Measurements from ENCODE around the gene CWF19L1. TPM values are rescaled to one million over a fixed set of nuclear protein-coding genes. Genes with fewer than 3 reads are reported as not detected.

CWF19L1 gene
- total and polyA plus RNA-seq, 2 of the 13 experiments (the other 11 are each of a cell fraction or from before 2014, with no cell fraction given), result 13.6 to 42.1 TPM

DNA sequence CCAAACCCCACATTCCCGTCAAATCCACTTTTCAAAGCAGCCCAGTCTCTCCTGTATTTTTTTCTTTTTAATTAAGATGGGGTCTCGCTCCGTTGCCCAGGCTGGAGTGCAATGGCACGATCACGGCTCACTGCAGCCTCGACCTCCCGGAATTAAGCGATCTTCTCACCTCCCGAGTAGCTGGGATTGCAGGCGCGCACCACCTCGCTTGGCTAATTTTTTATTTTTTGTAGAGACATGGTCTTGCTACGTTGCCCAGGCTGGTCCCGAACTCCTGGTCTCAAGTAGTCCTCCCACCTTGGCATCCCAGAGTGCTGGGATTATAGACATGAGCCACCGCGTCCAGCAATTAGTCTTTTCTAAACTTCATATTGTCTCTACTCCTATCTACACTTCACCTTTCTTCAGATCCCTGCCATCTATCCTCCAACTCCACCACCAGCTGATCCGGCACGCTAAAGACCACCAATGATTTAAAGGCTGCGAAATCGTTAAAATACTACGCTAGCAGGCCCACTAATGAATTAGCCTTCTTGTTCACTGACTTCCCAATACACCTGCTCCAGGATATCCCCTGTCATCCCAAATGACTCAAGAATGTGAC, 37.5 kb downstream of the CWF19L1 start:
- Histone ChIP-seq H3K9ac (ENCODE audit: insufficient read depth, low read depth, low read length) (peak overlapping the region; percentile 80), H2AFZ (ENCODE audit: low read length) (no peak overlapping the region), H3K4me2 (ENCODE audit: low read depth, low read length) (peak overlapping the region; percentile 75), H3K9me3 (ENCODE audit: low read length) (no peaks in the 10 kb centered on the region), H3K79me2 (ENCODE audit: insufficient read depth, low read length) (peaks cover 27% of the 10 kb centered on the region), H3K4me1 (ENCODE audit: insufficient read depth, low read length) (peaks cover 29% of the 10 kb centered on the region), H3K4me3 (replicated peaks in 1 of 3; ENCODE audit: insufficient read depth in 1 of 3, low read depth in 2 of 3, low read length in 3 of 3) (peak overlapping the region; percentile 66 to 93 (median 88)), H4K20me1 (ENCODE audit: insufficient read depth, low read length) (no peaks in the 10 kb centered on the region), H3K27ac (ENCODE audit: extremely low read length, insufficient read depth, low read length) (peak overlapping the region; percentile 69), H3K36me3 (replicated peaks in 1 of 2; ENCODE audit: control insufficient read depth in 1 of 2, insufficient read depth in 2 of 2, low read length in 2 of 2) (peaks cover 2 to 21% of the 10 kb centered on the region in 2 experiments), H3K27me3 (ENCODE audit: control insufficient read depth in 1 of 2, insufficient read depth in 2 of 2, low read length in 2 of 2) (peaks cover 0 to 6% of the 10 kb centered on the region in 2 experiments; a peak in 1 of 5 replicates)
- intact Hi-C loops (cut with micrococcal nuclease; ENCODE audit: unreplicated experiment) (no loop called here), in situ Hi-C loops (cut with HindIII; ENCODE audit: extremely low pct_ligation_motif_present, low pct_unique_long_range_greater_than_20kb) (no loop called here)
- FAIRE-seq (no peak), ATAC-seq (no peak), DNase-seq (ENCODE audit: low spot score) (no peak)
- BruUV-seq (replicated peaks), result TSS peak; percentile 90
- ChIA-PET POLR2A (no interaction called here), CTCF (ENCODE audit: low intra/inter-chr PET ratio, low total read pairs) (no interaction called here)
- 50% methylated on average over 21 of the region's 21 CpGs for WGBS (ENCODE audit: low lambda C conversion rate)
- TF ChIP-seq, protein P1, sequence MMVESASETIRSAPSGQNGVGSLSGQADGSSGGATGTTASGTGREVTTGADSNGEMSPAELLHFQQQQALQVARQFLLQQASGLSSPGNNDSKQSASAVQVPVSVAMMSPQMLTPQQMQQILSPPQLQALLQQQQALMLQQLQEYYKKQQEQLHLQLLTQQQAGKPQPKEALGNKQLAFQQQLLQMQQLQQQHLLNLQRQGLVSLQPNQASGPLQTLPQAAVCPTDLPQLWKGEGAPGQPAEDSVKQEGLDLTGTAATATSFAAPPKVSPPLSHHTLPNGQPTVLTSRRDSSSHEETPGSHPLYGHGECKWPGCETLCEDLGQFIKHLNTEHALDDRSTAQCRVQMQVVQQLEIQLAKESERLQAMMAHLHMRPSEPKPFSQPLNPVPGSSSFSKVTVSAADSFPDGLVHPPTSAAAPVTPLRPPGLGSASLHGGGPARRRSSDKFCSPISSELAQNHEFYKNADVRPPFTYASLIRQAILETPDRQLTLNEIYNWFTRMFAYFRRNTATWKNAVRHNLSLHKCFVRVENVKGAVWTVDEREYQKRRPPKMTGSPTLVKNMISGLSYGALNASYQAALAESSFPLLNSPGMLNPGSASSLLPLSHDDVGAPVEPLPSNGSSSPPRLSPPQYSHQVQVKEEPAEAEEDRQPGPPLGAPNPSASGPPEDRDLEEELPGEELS (CRISPR knock-in tag; IDR thresholded peaks at IDR 0.05), result no peak
- no peak for TF ChIP-seq ZNF550 (CRISPR knock-in tag; IDR thresholded peaks at IDR 0.05; ENCODE audit: borderline replicate concordance)
- no peak for TF ChIP-seq ZNF234 (CRISPR knock-in tag; conservative IDR thresholded peaks at IDR 0.05)
- no peak for TF ChIP-seq ZFP1 (CRISPR knock-in tag; IDR thresholded peaks at IDR 0.05)
- no peak for TF ChIP-seq KLF15 (CRISPR knock-in tag; IDR thresholded peaks at IDR 0.05; ENCODE audit: borderline replicate concordance)
- TF ChIP-seq TOPORS (CRISPR knock-in tag; IDR thresholded peaks at IDR 0.05), result no peak
- TF ChIP-seq, protein P2, sequence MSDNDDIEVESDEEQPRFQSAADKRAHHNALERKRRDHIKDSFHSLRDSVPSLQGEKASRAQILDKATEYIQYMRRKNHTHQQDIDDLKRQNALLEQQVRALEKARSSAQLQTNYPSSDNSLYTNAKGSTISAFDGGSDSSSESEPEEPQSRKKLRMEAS (IDR thresholded peaks at IDR 0.05), result 0 out of 2 replicates have a peak, but pooled peaks have one; percentile 0
- TF ChIP-seq SP140L (CRISPR knock-in tag; IDR thresholded peaks at IDR 0.05; ENCODE audit: borderline replicate concordance), result no peak
- TF ChIP-seq SCMH1 (CRISPR knock-in tag; IDR thresholded peaks at IDR 0.05; ENCODE audit: borderline replicate concordance), result no peak
- TF ChIP-seq KDM5A (IDR thresholded peaks at IDR 0.05; ENCODE audit: borderline replicate concordance, low read length), result peak; percentile 73
- TF ChIP-seq TMF1 (CRISPR knock-in tag; IDR thresholded peaks at IDR 0.05; ENCODE audit: low read depth), result no peak
- TF ChIP-seq, protein P3, sequence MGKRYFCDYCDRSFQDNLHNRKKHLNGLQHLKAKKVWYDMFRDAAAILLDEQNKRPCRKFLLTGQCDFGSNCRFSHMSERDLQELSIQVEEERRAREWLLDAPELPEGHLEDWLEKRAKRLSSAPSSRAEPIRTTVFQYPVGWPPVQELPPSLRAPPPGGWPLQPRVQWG (CRISPR knock-in tag; IDR thresholded peaks at IDR 0.05; ENCODE audit: borderline replicate concordance, low read depth), result no peak
- TF ChIP-seq, protein P4, sequence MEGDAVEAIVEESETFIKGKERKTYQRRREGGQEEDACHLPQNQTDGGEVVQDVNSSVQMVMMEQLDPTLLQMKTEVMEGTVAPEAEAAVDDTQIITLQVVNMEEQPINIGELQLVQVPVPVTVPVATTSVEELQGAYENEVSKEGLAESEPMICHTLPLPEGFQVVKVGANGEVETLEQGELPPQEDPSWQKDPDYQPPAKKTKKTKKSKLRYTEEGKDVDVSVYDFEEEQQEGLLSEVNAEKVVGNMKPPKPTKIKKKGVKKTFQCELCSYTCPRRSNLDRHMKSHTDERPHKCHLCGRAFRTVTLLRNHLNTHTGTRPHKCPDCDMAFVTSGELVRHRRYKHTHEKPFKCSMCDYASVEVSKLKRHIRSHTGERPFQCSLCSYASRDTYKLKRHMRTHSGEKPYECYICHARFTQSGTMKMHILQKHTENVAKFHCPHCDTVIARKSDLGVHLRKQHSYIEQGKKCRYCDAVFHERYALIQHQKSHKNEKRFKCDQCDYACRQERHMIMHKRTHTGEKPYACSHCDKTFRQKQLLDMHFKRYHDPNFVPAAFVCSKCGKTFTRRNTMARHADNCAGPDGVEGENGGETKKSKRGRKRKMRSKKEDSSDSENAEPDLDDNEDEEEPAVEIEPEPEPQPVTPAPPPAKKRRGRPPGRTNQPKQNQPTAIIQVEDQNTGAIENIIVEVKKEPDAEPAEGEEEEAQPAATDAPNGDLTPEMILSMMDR (CRISPR knock-in tag; IDR thresholded peaks at IDR 0.05), result no peak
- no peak for TF ChIP-seq MBD4 (IDR thresholded peaks at IDR 0.05; ENCODE audit: borderline replicate concordance, low read length)
- TF ChIP-seq ZNF501 (CRISPR knock-in tag; IDR thresholded peaks at IDR 0.05), result 0 out of 2 replicates have a peak, but pooled peaks have one; percentile 9
- no peak for TF ChIP-seq ZFP90 (CRISPR knock-in tag; IDR thresholded peaks at IDR 0.05; ENCODE audit: borderline replicate concordance)
- peak; percentile 6 for TF ChIP-seq TEAD3 (CRISPR knock-in tag; optimal IDR thresholded peaks at IDR 0.05; ENCODE audit: borderline replicate concordance)
- 0 out of 2 replicates have a peak, but pooled peaks have one; percentile 1 for TF ChIP-seq ZNF747 (CRISPR knock-in tag; IDR thresholded peaks at IDR 0.05; ENCODE audit: borderline replicate concordance)
- no peak for TF ChIP-seq ZNF552 (CRISPR knock-in tag; IDR thresholded peaks at IDR 0.05; ENCODE audit: borderline replicate concordance)
- no peak for TF ChIP-seq NFIC (IDR thresholded peaks at IDR 0.05; ENCODE audit: low read length)

Measured in HepG2 (cell line).